SK-N-SH (cell line): Measurements from ENCODE around the gene ACOXL. TPM values are rescaled to one million over a fixed set of nuclear protein-coding genes. Genes with fewer than 3 reads are reported as not detected.

ENCODE experiments used
- CTCF ChIA-PET: fragments of 300-600, 350-600 bp; formaldehyde crosslinking; extraction: SDS; loops from one replicate; lab custom pipeline; 2021; lab: Yijun Ruan, JAX
- POLR2A ChIA-PET: fragments of 350-600 bp; sonication (Branson Sonifier 250); formaldehyde crosslinking; extraction: SDS; loops from one replicate; lab custom pipeline; 2020; ENCODE audit warnings: antibody characterized with exemption, inconsistent platforms; lab: Yijun Ruan, JAX
- DNase-seq: peaks from one replicate; pipeline ENCODE4 v3.0.0; 2012
- H2AFZ ChIP-seq: fragments of 200-600 bp; sonication (generic); 2 replicates; pipeline ENCODE4 v1.8.1; 2016; ENCODE audit warnings: antibody characterized with exemption, mild to moderate bottlenecking, low read depth
- H3F3A ChIP-seq: fragments of 200-600 bp; sonication (generic); replicated peaks from 2 replicates; pipeline ENCODE3; 2016; ENCODE audit warnings: antibody characterized with exemption, mild to moderate bottlenecking; ENCODE audit not compliant: insufficient read depth
- H3K27ac ChIP-seq, 2 experiments: fragments of 200-500 bp in 1 of 2; fragments of 200-600 bp in 1 of 2; sonication (Bioruptor generic) in 1 of 2; sonication (generic), shearing (Covaris generic) in 1 of 2; 2 replicates each; pipeline versions ENCODE4 v1.5.1 to v1.6.1; 2014 to 2016; ENCODE audit warnings: low read depth in 2 of 2, inconsistent platforms in 1 of 2, low read length in 1 of 2, mild to moderate bottlenecking in 1 of 2, mixed read lengths in 1 of 2
- H3K27me3 ChIP-seq: fragments of 200-600 bp; sonication (generic), shearing (Covaris generic); 2 replicates; pipeline ENCODE4 v1.6.1; 2016; ENCODE audit warnings: mixed run types; ENCODE audit not compliant: insufficient read depth
- H3K36me3 ChIP-seq, 2 experiments: fragments of 200-500 bp in 1 of 2; fragments of 200-600 bp in 1 of 2; sonication (Bioruptor generic) in 1 of 2; sonication (generic) in 1 of 2; replicated peaks in 1 of 2; 2 replicates each; pipeline versions ENCODE3 to v1.5.1; 2014 to 2016; ENCODE audit warnings: low read length in 1 of 2, mild to moderate bottlenecking in 1 of 2; ENCODE audit not compliant: insufficient read depth in 2 of 2, control insufficient read depth in 1 of 2
- H3K4me1 ChIP-seq, 2 experiments: fragments of 200-500 bp in 1 of 2; fragments of 200-600 bp in 1 of 2; sonication (Bioruptor generic) in 1 of 2; sonication (generic), shearing (Covaris generic) in 1 of 2; 2 replicates each; pipeline versions ENCODE4 v1.5.1 to v1.6.1; 2014 to 2016; ENCODE audit warnings: low read depth in 1 of 2, low read length in 1 of 2, mixed run types in 1 of 2; ENCODE audit not compliant: insufficient read depth in 2 of 2, control insufficient read depth in 1 of 2
- H3K4me2 ChIP-seq: fragments of 200-600 bp; sonication (generic), shearing (Covaris generic); 2 replicates; pipeline ENCODE4 v1.6.1; 2017; ENCODE audit warnings: mixed run types
- H3K4me3 ChIP-seq, 2 experiments: fragments of 200-500 bp in 1 of 2; fragments of 200-600 bp in 1 of 2; sonication (Bioruptor generic) in 1 of 2; sonication (generic), shearing (Covaris generic) in 1 of 2; 2 replicates each; pipeline versions ENCODE4 v1.5.1 to v1.8.1; 2014 to 2016; ENCODE audit warnings: low read depth in 2 of 2, inconsistent platforms in 1 of 2, low read length in 1 of 2, mild to moderate bottlenecking in 1 of 2, mixed read lengths in 1 of 2, moderate library complexity in 1 of 2
- H3K79me2 ChIP-seq: fragments of 200-600 bp; sonication (generic); 2 replicates; pipeline ENCODE4 v1.8.1; 2017; ENCODE audit warnings: mild to moderate bottlenecking; ENCODE audit not compliant: insufficient read depth
- H3K9ac ChIP-seq: fragments of 200-600 bp; sonication (generic); 2 replicates; pipeline ENCODE4 v1.6.1; 2017; ENCODE audit warnings: mixed run types
- H3K9me2 ChIP-seq: fragments of 200-600 bp; sonication (generic); 2 replicates; pipeline ENCODE4 v1.6.1; 2017; ENCODE audit warnings: mixed run types
- H3K9me3 ChIP-seq: fragments of 200-600 bp; sonication (generic); 2 replicates; pipeline ENCODE4 v1.6.1; 2017; ENCODE audit warnings: mixed run types, mild to moderate bottlenecking, moderate library complexity
- H4K20me1 ChIP-seq: fragments of 200-600 bp; sonication (generic); 2 replicates; pipeline ENCODE4 v1.6.1; 2017; ENCODE audit warnings: mild to moderate bottlenecking, mixed run types; ENCODE audit not compliant: insufficient read depth
- CTCF ChIP-seq: fragments of 200-600 bp; sonication (generic); IDR thresholded peaks from 2 replicates; pipeline ENCODE4 v1.6.1; 2017; ENCODE audit warnings: antibody characterized with exemption, mild to moderate bottlenecking, moderate library complexity
- EP300 ChIP-seq, 2 experiments: IDR thresholded peaks; 2 replicates each; pipeline versions ENCODE4 v1.4.0 to v1.6.1; 2012; ENCODE audit warnings: borderline replicate concordance in 1 of 2, low read depth in 1 of 2, low read length in 1 of 2
- FOSL2 ChIP-seq: IDR thresholded peaks from 2 replicates; pipeline ENCODE4 v1.4.0; 2012; ENCODE audit warnings: low read depth, mild to moderate bottlenecking, moderate library complexity, borderline replicate concordance
- IRF3 ChIP-seq: fragments of 150-350 bp; IDR thresholded peaks from 2 replicates; pipeline ENCODE4 v1.6.1; 2016; ENCODE audit warnings: mild to moderate bottlenecking, low read depth, low read length
- NRF1 ChIP-seq: IDR thresholded peaks from 2 replicates; pipeline ENCODE4 v1.6.1; 2012; ENCODE audit warnings: low read depth, mild to moderate bottlenecking, low read length
- RFX5 ChIP-seq: IDR thresholded peaks from 2 replicates; pipeline ENCODE4 v1.6.1; 2012; ENCODE audit warnings: mild to moderate bottlenecking, improper control_type of control experiment, low read length
- SIN3A ChIP-seq: IDR thresholded peaks from 2 replicates; pipeline ENCODE4 v1.6.1; 2012; ENCODE audit warnings: low read depth, mild to moderate bottlenecking, low read length, moderate library complexity, borderline replicate concordance
- TAF1 ChIP-seq: IDR thresholded peaks from 2 replicates; pipeline ENCODE4 v1.6.1; 2012; ENCODE audit warnings: low read depth, mild to moderate bottlenecking, low read length, moderate library complexity, borderline replicate concordance
- TCF12 ChIP-seq: IDR thresholded peaks from 2 replicates; pipeline ENCODE4 v1.4.0; 2012
- USF2 ChIP-seq: fragments of 150-350 bp; IDR thresholded peaks from 2 replicates; pipeline ENCODE4 v1.6.1; 2017; ENCODE audit warnings: antibody characterized with exemption, low read length, low read depth, borderline replicate concordance
- YY1 ChIP-seq: IDR thresholded peaks from 2 replicates; pipeline ENCODE4 v1.4.0; 2012; ENCODE audit warnings: low read depth, mild to moderate bottlenecking
- ZBTB33 ChIP-seq: IDR thresholded peaks from 2 replicates; pipeline ENCODE4 v1.4.0; 2012; ENCODE audit warnings: low read depth, borderline replicate concordance
- WGBS: methylation state at CpG from one replicate; pipeline ENCODE4 v1.1.6; 2017; ENCODE audit warnings: low lambda C conversion rate; 5-methylcytosine and 5-hydroxymethylcytosine counted together
- polyA plus RNA-seq, 3 experiments: library from polyadenylated mRNA; depleted of rRNA; stranded (reverse); fragments of >200 nt; gene quantifications; 2 replicates each; pipeline ENCODE4 v1.2.3, GENCODE V29; 2012
- TF ChIP-seq, protein P1 (sequence below): IDR thresholded peaks from 2 replicates; pipeline ENCODE4 v1.6.1; 2012; ENCODE audit warnings: mild to moderate bottlenecking, low read depth, low read length, moderate library complexity
- TF ChIP-seq, protein P2 (sequence below): IDR thresholded peaks from 2 replicates; pipeline ENCODE4 v1.4.0; 2012; ENCODE audit warnings: low read depth

The ACOXL gene
- polyA plus RNA-seq, 1 of the 3 experiments (the other 2 are of a cell fraction) = not detected

DNA sequence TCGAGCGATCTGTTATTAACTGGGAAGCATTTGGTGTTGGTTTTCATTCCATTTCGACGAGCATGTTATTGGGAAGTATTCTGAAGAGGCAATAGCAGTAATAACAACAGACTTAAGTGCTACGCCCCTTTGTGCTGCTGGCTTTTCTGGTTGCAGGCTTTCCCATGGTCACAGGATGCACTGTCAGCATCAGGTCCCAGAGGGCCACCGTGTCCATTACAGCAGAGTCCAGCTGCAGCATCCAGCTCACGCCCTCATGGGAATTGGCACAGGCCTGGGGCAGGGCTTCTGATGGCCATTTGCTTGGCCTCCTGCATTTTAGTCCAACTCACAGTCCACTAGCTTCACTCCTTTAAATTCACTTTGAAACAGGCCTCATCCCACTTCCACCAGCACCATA, 432.7 kb downstream of the ACOXL start:
- H3F3A ChIP-seq = peaks cover 9% of the 10 kb centered on the region
- H3K9me3 ChIP-seq = no peaks in the 10 kb centered on the region
- H3K27ac ChIP-seq = no peak overlapping the region; a peak in 1 of 4 replicates
- no peak overlapping the region for H3K4me3 ChIP-seq
- H2AFZ ChIP-seq = no peak overlapping the region
- ChIA-PET CTCF (no interaction called here), POLR2A (no interaction called here)
- peak; percentile 33 for DNase-seq
- H4K20me1 ChIP-seq = peaks cover 4% of the 10 kb centered on the region; the same call in 1 of the 2 replicates
- H3K4me2 ChIP-seq = no peak overlapping the region
- H3K9me2 ChIP-seq = no peaks in the 10 kb centered on the region
- H3K9ac ChIP-seq = no peak overlapping the region
- no peaks in the 10 kb centered on the region for H3K79me2 ChIP-seq
- H3K27me3 ChIP-seq = no peaks in the 10 kb centered on the region
- peaks cover 28 to 55% of the 10 kb centered on the region in 2 experiments for H3K4me1 ChIP-seq
- no peak for TF ChIP-seq USF2
- TF ChIP-seq TCF12 = no peak
- no peak for TF ChIP-seq TAF1
- no peak for TF ChIP-seq EP300 (IDR thresholded peaks at IDR 0.05; ENCODE audit: borderline replicate concordance in 1 of 2, low read depth in 1 of 2, low read length in 1 of 2)
- 95% methylated on average over 6 of the region's 7 CpGs for WGBS
- peaks cover 8 to 34% of the 10 kb centered on the region in 2 experiments for H3K36me3 ChIP-seq

GRCh38 chr2:111166115-111166514, 433.7 kb downstream of the ACOXL start:
- WGBS = 96% methylated on average over 5 of the region's 5 CpGs

More at GRCh38 chr2:111166115-111166514, 433.7 kb downstream of the ACOXL start:
- Histone ChIP-seq H3K27ac (no peak overlapping the region; a peak in 1 of 4 replicates), H4K20me1 (no peaks in the 10 kb centered on the region), H3K79me2 (no peaks in the 10 kb centered on the region), H3K4me1 (peaks cover 23 to 45% of the 10 kb centered on the region in 2 experiments), H3K4me3 (no peak overlapping the region), H3K36me3 (peaks cover 8 to 34% of the 10 kb centered on the region in 2 experiments), H3K9me2 (no peaks in the 10 kb centered on the region), H3K27me3 (no peaks in the 10 kb centered on the region), H3K4me2 (no peak overlapping the region), H3K9me3 (no peaks in the 10 kb centered on the region)
- CTCF ChIA-PET = no interaction called here
- no peak for DNase-seq
- no peak for TF ChIP-seq ZBTB33
- TF ChIP-seq FOSL2 = no peak
- no peak for TF ChIP-seq RFX5
- no peak for TF ChIP-seq IRF3
- TF ChIP-seq, protein P1, sequence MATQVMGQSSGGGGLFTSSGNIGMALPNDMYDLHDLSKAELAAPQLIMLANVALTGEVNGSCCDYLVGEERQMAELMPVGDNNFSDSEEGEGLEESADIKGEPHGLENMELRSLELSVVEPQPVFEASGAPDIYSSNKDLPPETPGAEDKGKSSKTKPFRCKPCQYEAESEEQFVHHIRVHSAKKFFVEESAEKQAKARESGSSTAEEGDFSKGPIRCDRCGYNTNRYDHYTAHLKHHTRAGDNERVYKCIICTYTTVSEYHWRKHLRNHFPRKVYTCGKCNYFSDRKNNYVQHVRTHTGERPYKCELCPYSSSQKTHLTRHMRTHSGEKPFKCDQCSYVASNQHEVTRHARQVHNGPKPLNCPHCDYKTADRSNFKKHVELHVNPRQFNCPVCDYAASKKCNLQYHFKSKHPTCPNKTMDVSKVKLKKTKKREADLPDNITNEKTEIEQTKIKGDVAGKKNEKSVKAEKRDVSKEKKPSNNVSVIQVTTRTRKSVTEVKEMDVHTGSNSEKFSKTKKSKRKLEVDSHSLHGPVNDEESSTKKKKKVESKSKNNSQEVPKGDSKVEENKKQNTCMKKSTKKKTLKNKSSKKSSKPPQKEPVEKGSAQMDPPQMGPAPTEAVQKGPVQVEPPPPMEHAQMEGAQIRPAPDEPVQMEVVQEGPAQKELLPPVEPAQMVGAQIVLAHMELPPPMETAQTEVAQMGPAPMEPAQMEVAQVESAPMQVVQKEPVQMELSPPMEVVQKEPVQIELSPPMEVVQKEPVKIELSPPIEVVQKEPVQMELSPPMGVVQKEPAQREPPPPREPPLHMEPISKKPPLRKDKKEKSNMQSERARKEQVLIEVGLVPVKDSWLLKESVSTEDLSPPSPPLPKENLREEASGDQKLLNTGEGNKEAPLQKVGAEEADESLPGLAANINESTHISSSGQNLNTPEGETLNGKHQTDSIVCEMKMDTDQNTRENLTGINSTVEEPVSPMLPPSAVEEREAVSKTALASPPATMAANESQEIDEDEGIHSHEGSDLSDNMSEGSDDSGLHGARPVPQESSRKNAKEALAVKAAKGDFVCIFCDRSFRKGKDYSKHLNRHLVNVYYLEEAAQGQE = no peak
- TF ChIP-seq NRF1 = no peak
- TF ChIP-seq CTCF = no peak
- TF ChIP-seq YY1 = no peak
- no peak for TF ChIP-seq SIN3A
- TF ChIP-seq, protein P2, sequence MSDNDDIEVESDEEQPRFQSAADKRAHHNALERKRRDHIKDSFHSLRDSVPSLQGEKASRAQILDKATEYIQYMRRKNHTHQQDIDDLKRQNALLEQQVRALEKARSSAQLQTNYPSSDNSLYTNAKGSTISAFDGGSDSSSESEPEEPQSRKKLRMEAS = no peak
- TF ChIP-seq, all 33 proteins: peak for 0
- Histone ChIP-seq H3K9ac (no peak overlapping the region), H3F3A (peaks cover 5% of the 10 kb centered on the region), H2AFZ (no peak overlapping the region)
- POLR2A ChIA-PET = no interaction called here
